BLaER1 (cell line): ENCODE measurements around the gene TRIM47.

Experiments
- H3K27ac ChIP-seq: shearing (Covaris generic); formaldehyde crosslinking; 2 replicates; pipeline ENCODE4 v1.8.1; 2022
- H3K27me3 ChIP-seq: shearing (Covaris generic); formaldehyde crosslinking; 2 replicates; pipeline ENCODE4 v1.8.1; 2022
- H3K36me3 ChIP-seq: shearing (Covaris generic); formaldehyde crosslinking; 2 replicates; pipeline ENCODE4 v1.8.1; 2022
- H3K4me1 ChIP-seq: shearing (Covaris generic); formaldehyde crosslinking; 2 replicates; pipeline ENCODE4 v1.8.1; 2022
- H3K4me2 ChIP-seq: shearing (Covaris generic); formaldehyde crosslinking; 2 replicates; pipeline ENCODE4 v1.8.1; 2022
- H3K4me3 ChIP-seq: shearing (Covaris generic); formaldehyde crosslinking; 2 replicates; pipeline ENCODE4 v1.8.1; 2022
- H3K9ac ChIP-seq: shearing (Covaris generic); formaldehyde crosslinking; 2 replicates; pipeline ENCODE4 v1.8.1; 2022
- H3K9me3 ChIP-seq: shearing (Covaris generic); formaldehyde crosslinking; 2 replicates; pipeline ENCODE4 v1.8.1; 2022
- H4K20me1 ChIP-seq: shearing (Covaris generic); formaldehyde crosslinking; 2 replicates; pipeline ENCODE4 v1.8.1; 2022
- Cebpa-rat ChIP-seq: shearing (Covaris generic); IDR thresholded peaks from 2 replicates; pipeline ENCODE4 v1.8.1; 2022

TRIM47 gene, protein sequence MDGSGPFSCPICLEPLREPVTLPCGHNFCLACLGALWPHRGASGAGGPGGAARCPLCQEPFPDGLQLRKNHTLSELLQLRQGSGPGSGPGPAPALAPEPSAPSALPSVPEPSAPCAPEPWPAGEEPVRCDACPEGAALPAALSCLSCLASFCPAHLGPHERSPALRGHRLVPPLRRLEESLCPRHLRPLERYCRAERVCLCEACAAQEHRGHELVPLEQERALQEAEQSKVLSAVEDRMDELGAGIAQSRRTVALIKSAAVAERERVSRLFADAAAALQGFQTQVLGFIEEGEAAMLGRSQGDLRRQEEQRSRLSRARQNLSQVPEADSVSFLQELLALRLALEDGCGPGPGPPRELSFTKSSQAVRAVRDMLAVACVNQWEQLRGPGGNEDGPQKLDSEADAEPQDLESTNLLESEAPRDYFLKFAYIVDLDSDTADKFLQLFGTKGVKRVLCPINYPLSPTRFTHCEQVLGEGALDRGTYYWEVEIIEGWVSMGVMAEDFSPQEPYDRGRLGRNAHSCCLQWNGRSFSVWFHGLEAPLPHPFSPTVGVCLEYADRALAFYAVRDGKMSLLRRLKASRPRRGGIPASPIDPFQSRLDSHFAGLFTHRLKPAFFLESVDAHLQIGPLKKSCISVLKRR

GRCh38 chr17:75878174-75878998, at the start of gene TRIM47:
Gene TRIM47 (minus strand): TSS chr17:75878581. CDS start chr17:75878548, 33 bp downstream.
- H3K4me1 ChIP-seq: peaks cover 84% of the 10 kb centered on the region
- H3K9ac ChIP-seq: peak within 1 kb of the TSS; percentile 49
- H3K36me3 ChIP-seq: no peaks in the 10 kb centered on the region
- peaks cover 52% of the 10 kb centered on the region for H3K27me3 ChIP-seq
- no peaks in the 10 kb centered on the region for H3K9me3 ChIP-seq
- H4K20me1 ChIP-seq: no peaks in the 10 kb centered on the region; the same call in 1 of the 2 replicates
- TF ChIP-seq Cebpa-rat: no peak
- H3K27ac ChIP-seq: peak within 1 kb of the TSS; percentile 28
- H3K4me3 ChIP-seq: peak within 1 kb of the TSS; percentile 63
- H3K4me2 ChIP-seq: peak within 1 kb of the TSS; percentile 93

DNA sequence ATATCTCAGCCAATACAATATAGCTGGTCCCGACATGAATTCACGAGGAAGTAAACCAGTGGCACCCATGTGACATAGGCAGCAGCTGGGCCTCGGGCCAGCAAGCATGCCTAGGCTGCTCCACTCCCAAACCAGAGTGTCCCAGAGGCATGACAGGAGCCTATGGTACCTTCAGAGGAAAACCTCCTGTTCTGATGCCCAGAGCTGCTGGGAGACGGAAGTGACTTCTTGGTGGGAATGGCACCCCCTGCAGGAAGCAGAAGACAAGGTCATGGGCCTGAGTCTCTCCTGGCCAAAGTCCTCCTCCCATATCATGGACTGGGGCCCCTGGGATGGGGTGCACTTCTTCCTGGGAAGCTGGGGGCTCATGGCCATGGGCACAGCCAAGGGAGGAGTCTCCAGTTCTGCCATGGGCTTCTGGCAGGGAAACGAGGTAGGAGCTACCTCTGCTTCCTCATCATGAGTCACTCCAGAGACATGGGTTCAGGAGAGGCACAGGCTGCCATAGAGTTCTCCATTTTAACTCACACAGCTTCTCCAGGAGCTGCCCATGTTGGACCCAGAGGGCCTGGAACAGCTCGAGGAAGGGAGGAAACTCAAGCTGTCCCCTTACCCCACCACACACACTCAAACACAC, 49.0 kb upstream of the TRIM47 start:
- no peaks in the 10 kb centered on the region for H4K20me1 ChIP-seq
- H3K4me3 ChIP-seq: no peak overlapping the region
- no peak overlapping the region for H3K4me2 ChIP-seq
- no peaks in the 10 kb centered on the region for H3K27me3 ChIP-seq
- TF ChIP-seq Cebpa-rat: no peak
- H3K9me3 ChIP-seq: no peaks in the 10 kb centered on the region
- H3K9ac ChIP-seq: no peak overlapping the region
- H3K27ac ChIP-seq: no peak overlapping the region
- H3K36me3 ChIP-seq: peaks cover 5% of the 10 kb centered on the region; the same call in 1 of the 2 replicates
- H3K4me1 ChIP-seq: peaks cover 35% of the 10 kb centered on the region

GRCh38 chr17:75926456-75926855, 48.1 kb upstream of the TRIM47 start:
- Histone ChIP-seq H4K20me1 (no peaks in the 10 kb centered on the region), H3K4me2 (no peak overlapping the region), H3K36me3 (peaks cover 5% of the 10 kb centered on the region; the same call in 1 of the 2 replicates), H3K27ac (no peak overlapping the region), H3K4me1 (peaks cover 41% of the 10 kb centered on the region), H3K27me3 (no peaks in the 10 kb centered on the region), H3K9ac (no peak overlapping the region), H3K9me3 (no peaks in the 10 kb centered on the region), H3K4me3 (no peak overlapping the region)
- no peak for TF ChIP-seq Cebpa-rat

GRCh38 chr17:75925912-75926311, 47.5 kb upstream of the TRIM47 start:
- Histone ChIP-seq H3K27ac (no peak overlapping the region), H3K4me1 (peaks cover 45% of the 10 kb centered on the region), H4K20me1 (no peaks in the 10 kb centered on the region), H3K9ac (no peak overlapping the region), H3K4me2 (no peak overlapping the region), H3K9me3 (no peaks in the 10 kb centered on the region), H3K4me3 (no peak overlapping the region), H3K36me3 (peaks cover 5% of the 10 kb centered on the region; the same call in 1 of the 2 replicates), H3K27me3 (no peaks in the 10 kb centered on the region)
- no peak for TF ChIP-seq Cebpa-rat

GRCh38 chr17:75925103-75925502, 46.7 kb upstream of the TRIM47 start:
- no peak for TF ChIP-seq Cebpa-rat
- H3K27me3 ChIP-seq: no peaks in the 10 kb centered on the region
- H4K20me1 ChIP-seq: no peaks in the 10 kb centered on the region

GRCh38 chr17:75922963-75923874, 44.8 kb upstream of the TRIM47 start:
- TF ChIP-seq Cebpa-rat: no peak
- Histone ChIP-seq H3K4me2 (peak overlapping the region; percentile 74), H4K20me1 (no peaks in the 10 kb centered on the region), H3K9ac (peak overlapping the region; percentile 63; the same call in 1 of the 2 replicates), H3K4me1 (peaks cover 38% of the 10 kb centered on the region), H3K9me3 (no peaks in the 10 kb centered on the region), H3K27ac (peak overlapping the region; percentile 72), H3K27me3 (no peaks in the 10 kb centered on the region), H3K36me3 (peaks cover 11% of the 10 kb centered on the region; the same call in 1 of the 2 replicates), H3K4me3 (no peak overlapping the region)

More at GRCh38 chr17:75925103-75925502, 46.7 kb upstream of the TRIM47 start:
- no peaks in the 10 kb centered on the region for H3K9me3 ChIP-seq
- H3K9ac ChIP-seq: no peak overlapping the region
- no peak overlapping the region for H3K4me2 ChIP-seq
- peaks cover 38% of the 10 kb centered on the region for H3K4me1 ChIP-seq
- no peak overlapping the region for H3K4me3 ChIP-seq
- peaks cover 5% of the 10 kb centered on the region; the same call in 1 of the 2 replicates for H3K36me3 ChIP-seq
- H3K27ac ChIP-seq: no peak overlapping the region

DNA sequence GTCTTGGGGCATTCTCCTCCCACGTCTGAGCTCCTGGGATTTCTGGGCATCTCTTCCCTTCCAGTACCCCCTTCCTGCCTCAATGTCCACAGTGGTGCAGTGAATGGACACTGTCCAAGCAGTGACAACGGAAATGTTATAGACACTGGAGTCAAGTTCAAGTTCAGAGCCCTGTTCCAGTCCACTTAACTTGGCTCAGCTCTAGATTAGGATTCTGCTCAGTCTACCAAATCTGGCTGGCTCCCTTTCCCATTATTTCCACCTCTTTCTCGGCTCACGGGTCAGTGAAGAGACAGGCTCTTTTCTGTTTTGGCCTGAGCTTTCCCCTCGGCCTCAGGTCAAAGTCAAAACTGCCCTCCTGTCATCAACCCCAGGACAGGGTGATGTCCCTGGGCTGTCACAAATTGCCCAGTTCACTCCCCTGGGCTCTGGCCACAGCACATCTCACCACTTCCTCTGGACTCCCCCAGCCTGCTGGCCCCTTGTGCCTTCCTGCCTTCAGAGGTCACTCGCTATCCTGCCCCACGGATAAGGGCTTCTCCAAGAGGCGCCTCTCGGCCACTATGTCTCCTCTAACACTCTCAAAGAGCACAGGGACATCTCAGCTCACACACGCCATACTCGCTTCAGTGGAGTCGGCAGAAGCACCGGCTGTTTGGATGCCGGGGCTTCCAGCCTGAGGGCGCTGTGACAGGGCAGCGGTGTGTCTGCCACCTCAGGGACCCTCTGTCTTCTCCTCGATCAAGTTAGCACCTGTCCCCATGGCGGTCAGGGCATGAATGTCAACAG, 44.0 kb upstream of the TRIM47 start:
- Histone ChIP-seq H3K27me3 (no peaks in the 10 kb centered on the region), H3K9ac (peak overlapping the region; percentile 63; the same call in 1 of the 2 replicates), H3K4me3 (no peak overlapping the region), H3K9me3 (no peaks in the 10 kb centered on the region), H3K27ac (peak overlapping the region; percentile 72), H3K4me1 (peaks cover 47% of the 10 kb centered on the region), H3K36me3 (peaks cover 11% of the 10 kb centered on the region; the same call in 1 of the 2 replicates), H3K4me2 (peak overlapping the region; percentile 74), H4K20me1 (no peaks in the 10 kb centered on the region)
- no peak for TF ChIP-seq Cebpa-rat

- Histone ChIP-seq H3K36me3 (peaks cover 11% of the 10 kb centered on the region; the same call in 1 of the 2 replicates), H3K27ac (0 out of 2 replicates have a peak overlapping the region, but pooled peaks have one; percentile 46), H4K20me1 (no peaks in the 10 kb centered on the region), H3K27me3 (no peaks in the 10 kb centered on the region), H3K9me3 (no peaks in the 10 kb centered on the region), H3K4me2 (peak overlapping the region; percentile 74; the same call in 1 of the 2 replicates), H3K4me3 (no peak overlapping the region), H3K4me1 (peaks cover 55% of the 10 kb centered on the region), H3K9ac (no peak overlapping the region)
- no peak for TF ChIP-seq Cebpa-rat
Observed at GRCh38 chr17:75921596-75921995, 43.2 kb upstream of the TRIM47 start.
